Suprapubic skin (tissue), 4 donors: ENCODE measurements around the gene KCNK4.

Experiments used
- CTCF ChIP-seq, 2 donors: fragments of 200-600 bp in 1 of 2; fragments of 450-650 bp in 1 of 2; sonication (generic) in 1 of 2; IDR thresholded peaks; one replicate each; pipeline ENCODE4 v1.5.1; 2016 to 2019; ENCODE audit warnings: antibody characterized with exemption in 2 of 2, mild to moderate bottlenecking in 1 of 2, moderate library complexity in 1 of 2
- POLR2A ChIP-seq, 2 donors: fragments of 450-650 bp; IDR thresholded peaks; one replicate each; pipeline ENCODE4 v1.6.1; 2017; ENCODE audit warnings: antibody characterized with exemption in 2 of 2, mild to moderate bottlenecking in 2 of 2, moderate library complexity in 2 of 2
- POLR2AphosphoS5 ChIP-seq, 3 donors: sonication (generic); formaldehyde crosslinking; IDR thresholded peaks; one replicate each; pipeline ENCODE4 v1.6.1; 2017; ENCODE audit warnings: antibody characterized with exemption in 3 of 3

GRCh38 chr11:64339754-64340408 lies 48.8 kb downstream of the KCNK4 start, which contains the start of gene CCDC88B:
- TF ChIP-seq CTCF (IDR thresholded peaks at IDR 0.05): no peak
- TF ChIP-seq POLR2AphosphoS5 (IDR thresholded peaks at IDR 0.05): no peak
- no peak for TF ChIP-seq POLR2A (IDR thresholded peaks at IDR 0.05)
